HTR-8/SVneo (cell line): Measurements from ENCODE around the gene PTPRE.

Experiments
- DNase-seq: peaks from one replicate; pipeline ENCODE4 v3.0.0; 2011; ENCODE audit warnings: low spot score, mixed read lengths; ENCODE audit not compliant: insufficient read length
- FAIRE-seq: peaks from 2 replicates; lab custom pipeline; 2011; peaks lifted over from hg19 to GRCh38; lab: Jason Lieb, UNC

The PTPRE gene

GRCh38 chr10:128016423-128017060 lies 109.6 kb downstream of the PTPRE start:
- FAIRE-seq (no peak), DNase-seq (no peak)

- DNase-seq (no peak), FAIRE-seq (no peak)
These were observed 110.9 kb downstream of the PTPRE start for GRCh38 chr10:128017822-128018221.

GRCh38 chr10:128018236-128018635 lies 111.3 kb downstream of the PTPRE start:
- DNase-seq (no peak), FAIRE-seq (no peak)

- DNase-seq (no peak), FAIRE-seq (no peak)
These were observed 111.8 kb downstream of the PTPRE start for GRCh38 chr10:128018691-128019090.

GRCh38 chr10:128022261-128023196 lies 115.6 kb downstream of the PTPRE start:
- DNase-seq (no peak), FAIRE-seq (no peak)

GRCh38 chr10:128024426-128024825 lies 117.5 kb downstream of the PTPRE start:
- FAIRE-seq = no peak
- DNase-seq = no peak

- DNase-seq = no peak
- no peak for FAIRE-seq
These were observed 118.5 kb downstream of the PTPRE start for GRCh38 chr10:128025437-128025836.

- no peak for FAIRE-seq
- no peak for DNase-seq
These were observed 119.0 kb downstream of the PTPRE start for GRCh38 chr10:128025951-128026350.

GRCh38 chr10:128026615-128027300 lies 119.9 kb downstream of the PTPRE start:
- DNase-seq (no peak), FAIRE-seq (no peak)

- FAIRE-seq (no peak), DNase-seq (no peak)
These were observed 120.4 kb downstream of the PTPRE start for GRCh38 chr10:128027306-128027705.

- FAIRE-seq = no peak
These were observed 121.1 kb downstream of the PTPRE start for GRCh38 chr10:128027822-128028507.

GRCh38 chr10:128028508-128029289 lies 121.8 kb downstream of the PTPRE start:
- no peak for FAIRE-seq
- peak; percentile 10 for DNase-seq

More at GRCh38 chr10:128027822-128028507, 121.1 kb downstream of the PTPRE start:
- no peak for DNase-seq

- FAIRE-seq = no peak
These were observed 122.4 kb downstream of the PTPRE start for GRCh38 chr10:128029290-128029651.

GRCh38 chr10:128029731-128030369 lies 122.9 kb downstream of the PTPRE start:
- FAIRE-seq = no peak

More at GRCh38 chr10:128029290-128029651, 122.4 kb downstream of the PTPRE start:
- no peak for DNase-seq

GRCh38 chr10:128030498-128031072 lies 123.7 kb downstream of the PTPRE start:
- FAIRE-seq (no peak), DNase-seq (no peak)

More at GRCh38 chr10:128029731-128030369, 122.9 kb downstream of the PTPRE start:
- DNase-seq = no peak

GRCh38 chr10:128031216-128031615 lies 124.3 kb downstream of the PTPRE start:
- no peak for DNase-seq

GRCh38 chr10:128032466-128032865 lies 125.6 kb downstream of the PTPRE start:
- no peak for DNase-seq

More at GRCh38 chr10:128031216-128031615, 124.3 kb downstream of the PTPRE start:
- FAIRE-seq = no peak

GRCh38 chr10:128035557-128035973 lies 128.7 kb downstream of the PTPRE start:
- no peak for FAIRE-seq
- DNase-seq = peak; percentile 6

More at GRCh38 chr10:128032466-128032865, 125.6 kb downstream of the PTPRE start:
- no peak for FAIRE-seq
